Inferior parietal cortex (tissue), 1 donor: Measurements from ENCODE around the gene SMAD3.

Experiments used
- DNase-seq: peaks from one replicate; pipeline ENCODE4 v3.0.0-alpha.2; 2016; ENCODE audit errors: extremely low spot score

SMAD3 gene

GRCh38 chr15:67096546-67097294, 31.3 kb downstream of the SMAD3 start:
- no peak for DNase-seq

- DNase-seq = no peak
Observed at GRCh38 chr15:67097424-67097823, 32.0 kb downstream of the SMAD3 start.

- DNase-seq = no peak
Observed at GRCh38 chr15:67097930-67098740, 32.7 kb downstream of the SMAD3 start.

GRCh38 chr15:67098768-67099282, 33.4 kb downstream of the SMAD3 start:
- DNase-seq = no peak

- DNase-seq = no peak
Observed at GRCh38 chr15:67100124-67100791, 34.9 kb downstream of the SMAD3 start.

GRCh38 chr15:67100801-67101581, 35.6 kb downstream of the SMAD3 start:
- DNase-seq = no peak

GRCh38 chr15:67101911-67102598, 36.7 kb downstream of the SMAD3 start:
- DNase-seq = peak; percentile 53

GRCh38 chr15:67102599-67102929, 37.2 kb downstream of the SMAD3 start:
- no peak for DNase-seq

- no peak for DNase-seq
Observed at GRCh38 chr15:67103021-67103420, 37.6 kb downstream of the SMAD3 start.

GRCh38 chr15:67103432-67103831, 38.0 kb downstream of the SMAD3 start:
- no peak for DNase-seq

- no peak for DNase-seq
Observed at GRCh38 chr15:67103869-67104268, 38.5 kb downstream of the SMAD3 start.

GRCh38 chr15:67104510-67104909, 39.1 kb downstream of the SMAD3 start:
- no peak for DNase-seq

GRCh38 chr15:67105065-67105951, 39.9 kb downstream of the SMAD3 start:
- DNase-seq = no peak

GRCh38 chr15:67105991-67106763, 40.8 kb downstream of the SMAD3 start:
- no peak for DNase-seq

GRCh38 chr15:67106764-67107013, 41.3 kb downstream of the SMAD3 start:
- no peak for DNase-seq

GRCh38 chr15:67107014-67107812, 41.8 kb downstream of the SMAD3 start:
- DNase-seq = no peak

- DNase-seq = no peak
Observed at GRCh38 chr15:67108122-67108961, 42.9 kb downstream of the SMAD3 start.
